DOHH2 (cell line): ENCODE data around the gene SPACA6.

Source experiments
- EZH2phosphoT487 ChIP-seq: fragments of 200-600 bp; sonication (generic); IDR thresholded peaks from 2 replicates; pipeline ENCODE4 v1.6.1; 2017; ENCODE audit warnings: borderline replicate concordance, mild to moderate bottlenecking, antibody characterized with exemption, low read length, moderate library complexity, mixed read lengths
- TF ChIP-seq, protein P1 (sequence below): fragments of 200-600 bp; sonication (generic); IDR thresholded peaks from one replicate; pipeline ENCODE4 v1.5.1; 2014; ENCODE audit warnings: antibody characterized with exemption, mild to moderate bottlenecking, low read depth, low read length; ENCODE audit not compliant: poor library complexity, severe bottlenecking

DNA sequence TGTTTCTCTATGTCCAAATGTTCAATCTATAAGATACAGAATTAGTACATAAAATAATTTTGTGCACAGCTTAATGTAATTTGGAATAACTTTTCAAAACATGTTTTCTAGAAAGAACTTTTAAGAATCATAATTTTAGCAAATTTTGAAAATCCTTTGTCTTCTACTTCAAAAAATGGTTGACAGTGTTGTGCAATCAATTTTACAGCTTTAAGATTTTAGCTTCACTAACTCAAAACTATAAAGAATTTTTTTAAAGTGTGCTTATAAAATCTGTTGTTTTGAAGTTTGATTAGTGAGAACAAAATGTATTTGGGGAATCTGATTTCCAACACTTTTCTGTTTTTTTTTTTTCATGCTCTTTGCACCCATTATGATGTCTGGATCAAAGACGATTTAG, 12.7 kb upstream of the SPACA6 start:
- TF ChIP-seq, protein P1, sequence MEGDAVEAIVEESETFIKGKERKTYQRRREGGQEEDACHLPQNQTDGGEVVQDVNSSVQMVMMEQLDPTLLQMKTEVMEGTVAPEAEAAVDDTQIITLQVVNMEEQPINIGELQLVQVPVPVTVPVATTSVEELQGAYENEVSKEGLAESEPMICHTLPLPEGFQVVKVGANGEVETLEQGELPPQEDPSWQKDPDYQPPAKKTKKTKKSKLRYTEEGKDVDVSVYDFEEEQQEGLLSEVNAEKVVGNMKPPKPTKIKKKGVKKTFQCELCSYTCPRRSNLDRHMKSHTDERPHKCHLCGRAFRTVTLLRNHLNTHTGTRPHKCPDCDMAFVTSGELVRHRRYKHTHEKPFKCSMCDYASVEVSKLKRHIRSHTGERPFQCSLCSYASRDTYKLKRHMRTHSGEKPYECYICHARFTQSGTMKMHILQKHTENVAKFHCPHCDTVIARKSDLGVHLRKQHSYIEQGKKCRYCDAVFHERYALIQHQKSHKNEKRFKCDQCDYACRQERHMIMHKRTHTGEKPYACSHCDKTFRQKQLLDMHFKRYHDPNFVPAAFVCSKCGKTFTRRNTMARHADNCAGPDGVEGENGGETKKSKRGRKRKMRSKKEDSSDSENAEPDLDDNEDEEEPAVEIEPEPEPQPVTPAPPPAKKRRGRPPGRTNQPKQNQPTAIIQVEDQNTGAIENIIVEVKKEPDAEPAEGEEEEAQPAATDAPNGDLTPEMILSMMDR = no peak
- TF ChIP-seq EZH2phosphoT487 = no peak
